GM19438 (cell line): ENCODE data around the gene CHRNA1.

Source experiments
- ATAC-seq: cut with Tn5 transposase; IDR thresholded peaks from one replicate; pipeline ENCODE4 v1.9.1; 2021; ENCODE audit warnings: low read depth; ENCODE audit not compliant: unreplicated experiment

Gene CHRNA1

DNA sequence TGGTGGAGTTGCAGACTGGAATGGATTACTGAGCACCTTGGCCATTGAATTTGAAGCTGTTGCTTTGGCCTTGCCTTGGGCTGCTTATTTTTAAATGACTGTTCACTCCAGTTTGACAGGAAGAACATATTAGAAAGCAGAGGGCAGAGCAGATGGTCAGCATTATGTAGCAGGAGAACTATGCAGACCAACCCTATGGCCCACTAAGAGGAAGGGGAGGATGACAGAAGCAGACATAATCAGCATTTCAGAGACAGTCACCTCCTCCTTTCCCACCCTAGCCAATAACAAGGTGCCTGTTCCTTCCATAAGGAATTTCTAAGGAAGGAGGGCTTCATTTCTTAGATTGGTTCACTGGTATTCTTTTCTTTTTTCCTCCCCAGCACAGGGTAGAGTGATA is 2.4 kb downstream of the CHRNA1 start:
- ATAC-seq: no peak

DNA sequence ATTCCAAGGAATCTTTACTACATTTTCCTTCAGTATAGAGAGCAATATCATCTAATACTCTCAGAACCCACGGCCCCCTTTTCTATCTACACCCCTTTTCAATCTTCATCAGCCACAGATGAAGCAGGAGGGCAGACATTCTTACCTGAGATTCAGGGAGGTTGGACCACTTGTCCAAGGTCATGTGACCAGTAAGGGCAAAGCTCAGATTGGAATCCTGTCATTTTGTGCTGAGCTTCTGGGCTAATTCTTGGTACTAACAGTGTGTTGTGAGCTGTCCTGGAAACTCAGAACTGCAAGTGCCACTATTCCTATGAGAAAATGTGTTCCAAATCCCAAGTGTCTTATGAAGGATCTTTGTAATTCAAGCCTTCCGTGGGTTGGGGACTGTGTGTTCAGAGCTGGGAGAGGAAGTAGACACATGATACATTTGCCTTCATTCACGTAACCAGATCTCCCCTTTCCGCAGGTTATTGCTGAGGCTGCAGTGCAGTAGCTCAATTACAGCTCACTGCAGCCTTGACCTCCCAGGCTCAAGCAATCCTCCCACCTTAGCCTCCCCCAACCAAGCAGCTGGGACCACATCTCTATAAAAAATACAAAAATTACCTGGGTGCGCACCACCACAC is 3.3 kb downstream of the CHRNA1 start:
- ATAC-seq: no peak

DNA sequence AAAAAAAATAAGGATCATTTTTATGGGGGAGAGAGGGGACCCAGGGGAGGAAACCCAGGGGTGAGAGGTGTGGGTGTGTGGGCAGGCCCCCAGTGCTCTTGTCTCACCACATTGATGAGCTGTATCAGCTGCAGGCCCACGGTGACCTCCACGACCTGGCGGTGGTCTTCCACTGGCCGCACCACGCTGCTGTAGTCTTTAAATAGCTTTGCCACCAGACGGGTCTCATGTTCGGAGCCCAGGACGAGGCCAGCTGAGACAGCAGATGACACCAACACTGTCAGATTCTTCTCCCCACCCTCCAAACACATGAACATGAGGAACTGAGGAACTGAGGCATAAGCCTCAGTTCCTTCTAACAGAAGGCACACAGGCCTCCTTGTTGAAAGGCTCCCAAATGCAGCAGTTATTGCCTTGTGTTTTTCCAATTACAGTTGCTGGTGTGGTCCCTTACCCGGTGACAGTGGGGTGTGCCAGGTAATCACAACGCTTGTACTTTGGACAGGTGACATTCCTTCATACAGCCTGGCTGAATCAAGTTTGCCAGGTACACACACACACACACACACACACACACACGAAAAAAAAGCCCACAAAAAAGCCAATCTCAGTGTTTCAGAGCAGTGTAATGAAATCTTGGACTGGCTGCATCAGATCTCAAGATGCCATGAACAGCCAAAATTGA is 4.7 kb downstream of the CHRNA1 start:
- no peak for ATAC-seq

DNA sequence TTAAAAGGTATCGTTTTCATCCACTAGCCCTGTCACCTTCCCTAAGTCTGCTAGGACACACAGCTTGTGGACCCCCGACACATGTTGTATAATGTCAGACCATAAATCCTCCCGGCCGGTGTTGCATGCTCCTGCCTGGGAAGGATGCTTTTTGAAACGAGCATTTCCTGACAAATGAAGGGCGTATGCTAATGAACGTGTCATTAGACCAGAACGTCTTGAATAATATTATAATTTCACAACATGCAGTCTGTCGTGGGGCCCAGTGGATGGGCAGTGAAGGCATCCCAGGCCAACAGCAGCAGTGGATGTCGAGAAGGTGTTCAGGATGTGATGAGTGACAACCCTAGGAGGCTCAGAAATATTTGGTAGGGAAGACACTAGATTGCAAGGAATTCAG is 7.5 kb downstream of the CHRNA1 start:
- ATAC-seq: no peak

DNA sequence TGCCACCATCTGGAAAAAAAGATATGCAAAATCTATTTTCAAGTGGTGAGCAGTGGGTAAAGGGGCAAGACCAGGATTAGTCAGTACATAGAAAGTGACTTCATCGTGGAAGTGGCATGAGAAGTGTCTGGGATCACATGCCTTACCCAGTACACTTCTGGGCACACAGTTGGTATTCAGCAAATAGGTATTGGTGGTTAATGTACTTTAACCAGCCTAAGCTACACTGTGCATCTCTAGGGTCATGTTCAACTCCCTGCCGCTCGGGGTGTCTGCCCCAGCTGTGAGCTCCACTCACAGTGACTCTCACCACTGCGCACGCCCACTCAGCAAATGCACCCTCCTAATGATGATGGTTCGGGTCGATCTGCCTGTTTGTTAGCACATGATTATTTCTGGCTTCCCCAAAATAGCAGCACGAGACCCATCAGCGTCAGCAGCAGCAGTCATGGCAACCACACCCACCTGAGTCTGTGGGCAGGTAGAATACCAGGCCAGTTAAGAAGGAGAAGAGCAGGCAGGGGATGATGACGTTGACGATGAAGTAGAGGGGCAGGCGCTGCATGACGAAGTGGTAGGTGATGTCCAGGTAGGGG is 11.1 kb downstream of the CHRNA1 start:
- peak; percentile 21 for ATAC-seq

DNA sequence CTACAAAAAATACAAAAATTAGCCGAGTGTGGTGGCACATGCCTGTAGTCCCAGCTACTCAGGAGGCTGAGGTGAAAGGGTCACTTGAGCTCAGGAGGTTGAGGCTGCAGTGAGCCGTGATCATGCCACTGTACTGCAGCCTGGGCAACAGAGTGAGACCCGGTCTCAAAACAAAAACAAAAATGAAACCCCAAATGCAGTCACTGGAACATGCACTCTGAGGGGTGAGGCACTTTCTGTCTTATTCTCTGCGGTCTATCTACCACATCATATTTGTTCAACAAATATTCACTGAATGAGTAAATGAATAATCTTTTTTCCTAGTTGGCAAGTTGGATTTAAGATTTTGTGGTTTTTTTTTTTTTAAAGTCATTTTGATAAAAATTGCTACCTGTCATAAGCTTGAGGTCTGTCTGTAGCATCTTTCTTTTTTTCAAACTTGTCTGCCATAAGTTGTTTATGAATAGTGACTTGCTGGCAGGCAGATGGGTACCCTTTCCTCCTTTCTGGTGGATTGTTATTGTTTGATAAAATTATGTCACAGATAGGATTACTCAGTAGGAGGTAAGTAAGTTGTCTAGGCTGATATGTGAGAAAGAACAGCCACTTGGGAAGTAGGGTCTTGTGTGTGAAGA is 11.8 kb downstream of the CHRNA1 start:
- ATAC-seq: peak; percentile 90

DNA sequence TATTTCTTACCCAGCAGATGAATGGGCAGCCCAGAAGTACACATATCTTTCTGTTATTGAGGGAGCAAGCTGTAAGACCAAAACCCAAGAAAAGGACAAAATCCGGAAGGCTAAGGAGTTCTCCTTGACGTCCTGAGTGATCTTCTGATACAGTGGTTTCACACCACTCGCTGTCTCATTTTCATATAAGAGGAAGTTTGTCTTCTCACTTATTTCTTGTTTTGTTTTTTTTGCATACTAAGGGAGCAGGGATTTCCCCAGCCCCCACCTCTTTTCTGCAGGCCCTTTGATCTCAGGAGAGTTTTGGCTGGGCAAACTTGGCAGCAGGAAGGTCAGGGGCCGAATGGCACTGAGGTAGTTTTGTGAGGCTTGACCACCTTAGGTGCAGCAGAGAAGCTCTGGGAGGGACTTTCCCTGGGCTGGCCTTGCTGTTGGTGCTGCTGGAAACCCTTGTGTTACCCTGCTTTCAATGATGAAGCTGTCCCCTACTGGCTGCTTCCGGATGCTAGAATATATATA is 13.3 kb downstream of the CHRNA1 start:
- ATAC-seq: peak; percentile 41

DNA sequence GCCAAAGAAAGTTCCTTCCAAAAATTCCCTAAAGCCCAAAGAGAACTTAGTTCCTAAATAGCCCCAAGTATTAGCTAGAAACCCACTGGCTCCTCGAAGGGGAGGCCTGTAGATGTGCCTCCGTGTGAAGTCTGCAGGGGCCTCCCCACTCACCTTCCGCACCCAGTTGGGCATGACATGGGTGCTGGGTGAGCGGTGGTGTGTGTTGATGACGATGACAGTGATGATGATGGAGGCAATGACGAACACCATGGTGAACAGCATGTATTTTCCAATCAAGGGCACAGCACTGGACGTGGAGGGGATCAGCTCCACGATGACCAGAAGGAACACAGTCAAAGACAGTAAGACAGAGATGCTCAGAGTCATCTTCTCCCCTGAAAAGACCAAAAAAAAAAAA is 14.5 kb downstream of the CHRNA1 start:
- ATAC-seq: no peak

DNA sequence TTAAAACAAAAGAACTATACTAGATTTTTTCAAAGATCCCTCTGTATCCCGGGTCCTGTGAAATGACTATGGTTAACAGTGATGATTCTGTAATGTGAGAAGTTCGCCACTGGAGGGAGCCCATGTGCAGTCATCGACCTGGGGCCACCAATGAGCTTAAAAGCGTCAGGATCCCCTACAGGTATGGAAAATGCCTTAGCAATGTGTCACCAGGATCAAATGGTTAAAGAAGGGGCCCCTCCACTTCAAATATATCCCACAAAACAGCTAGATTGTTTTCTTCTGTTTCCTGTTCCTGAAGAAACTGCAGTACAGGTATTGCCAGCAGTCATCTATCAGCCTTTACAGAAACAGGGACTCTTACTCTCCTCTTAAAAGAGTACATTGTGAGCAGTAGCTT is 15.3 kb downstream of the CHRNA1 start:
- ATAC-seq: no peak

DNA sequence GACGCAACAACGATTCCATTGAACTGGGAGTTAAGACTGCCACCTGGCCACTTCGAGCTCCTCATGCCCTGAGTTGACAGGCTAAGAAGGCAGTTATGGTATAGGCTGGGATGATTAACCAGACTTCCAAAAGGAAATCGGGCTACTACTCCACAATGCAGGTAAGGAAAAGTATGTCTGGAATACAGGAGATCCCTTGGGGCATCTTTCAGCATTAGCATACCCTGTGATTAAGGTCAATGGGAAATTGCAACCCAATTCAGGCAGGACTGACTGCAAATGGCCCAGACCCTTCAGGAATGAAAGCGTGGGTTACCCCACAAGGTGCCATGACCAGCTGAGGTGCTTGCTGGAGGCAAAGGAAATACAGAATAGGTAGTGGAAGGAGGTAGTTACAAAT is 19.1 kb downstream of the CHRNA1 start:
- no peak for ATAC-seq

DNA sequence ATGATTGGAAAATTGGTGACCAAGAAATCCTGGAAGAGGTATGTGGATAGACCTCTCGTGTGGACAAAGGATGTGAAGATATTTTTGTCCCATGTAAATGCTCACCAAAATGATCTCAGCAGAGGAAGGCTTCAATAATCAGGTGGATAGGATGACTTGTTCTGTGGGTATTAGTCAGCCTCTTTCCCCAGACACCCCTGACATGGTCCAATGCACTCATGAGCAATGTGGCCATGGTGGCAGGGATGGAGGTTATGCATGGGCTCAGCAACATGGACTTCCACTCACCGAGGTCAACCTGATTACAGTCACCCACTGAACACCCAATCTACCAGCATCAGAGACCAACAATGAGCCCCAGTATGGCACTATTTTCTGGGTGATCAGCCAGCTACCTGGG is 20.2 kb downstream of the CHRNA1 start:
- ATAC-seq: no peak

DNA sequence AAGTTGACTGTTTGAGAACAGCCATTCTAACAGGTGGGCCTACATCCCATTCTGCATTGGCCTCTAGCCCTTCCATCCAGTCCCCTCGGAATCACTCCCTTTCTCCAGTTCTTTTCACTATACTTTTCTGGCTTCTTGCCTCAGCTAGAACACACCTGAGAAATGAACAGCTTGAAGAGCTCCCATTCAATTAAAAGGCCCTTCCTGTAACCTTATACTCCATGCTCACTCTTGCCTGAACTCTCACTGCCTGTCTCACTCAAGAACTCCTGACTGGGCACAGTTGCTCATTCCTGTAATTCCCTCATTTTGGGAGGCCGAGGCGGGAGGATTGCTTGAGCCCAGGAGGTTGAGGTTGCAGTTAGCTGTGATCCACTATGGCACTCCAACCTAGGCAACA is 23.6 kb downstream of the CHRNA1 start:
- ATAC-seq: no peak

DNA sequence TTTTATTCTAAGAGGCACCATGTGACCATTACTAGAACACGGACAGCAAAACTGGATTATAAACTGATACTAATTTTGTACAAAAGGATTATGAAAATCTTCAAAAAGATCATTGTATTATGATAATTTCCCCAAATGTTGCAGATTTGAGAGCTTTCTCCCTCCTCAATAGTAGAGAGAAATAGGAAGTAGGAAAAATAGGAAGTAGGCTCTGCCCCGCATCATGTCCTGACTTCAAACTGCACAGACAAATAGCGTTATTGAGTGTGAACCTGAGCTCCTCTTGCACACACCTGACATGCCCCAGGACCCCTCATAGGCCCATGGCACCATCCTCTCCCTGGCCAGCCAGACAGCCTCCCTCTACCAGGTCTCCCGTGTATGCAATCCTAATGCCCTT is 25.4 kb downstream of the CHRNA1 start:
- no peak for ATAC-seq

DNA sequence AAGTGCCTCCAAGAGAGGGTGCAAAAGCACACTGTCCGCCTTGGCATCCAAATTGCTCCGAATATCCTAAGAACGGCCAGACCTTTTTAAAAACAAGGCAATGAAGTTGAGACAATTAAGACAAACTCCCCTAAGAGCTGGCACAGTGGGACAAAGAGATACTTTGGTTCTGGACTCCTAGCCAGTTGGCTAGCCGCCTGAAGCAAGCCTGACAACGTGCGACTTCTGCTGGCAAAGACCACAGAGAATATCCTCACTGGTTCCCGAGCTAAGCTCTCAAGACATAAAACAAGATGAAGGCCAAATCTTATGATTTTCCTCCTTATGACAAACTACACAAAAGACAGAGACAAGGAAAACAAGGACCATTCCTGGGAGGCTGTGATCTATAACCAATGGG is 32.7 kb downstream of the CHRNA1 start:
- no peak for ATAC-seq

DNA sequence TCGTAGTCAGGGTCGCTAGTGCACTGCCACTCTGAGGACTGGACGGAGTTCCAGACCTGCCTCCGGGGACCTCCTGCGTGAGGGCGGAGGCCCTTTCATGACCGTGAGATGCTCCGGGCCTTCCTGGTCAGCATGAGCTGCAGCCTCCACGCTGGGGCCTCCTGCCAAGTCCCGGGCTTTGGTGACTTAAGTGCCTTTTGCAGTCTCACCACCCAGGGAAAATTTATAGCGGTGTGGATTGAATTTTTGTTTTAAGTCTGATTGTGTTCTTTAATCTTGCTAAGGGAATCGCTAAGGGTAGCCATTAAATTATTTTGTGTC is 33.6 kb downstream of the CHRNA1 start:
- no peak for ATAC-seq

DNA sequence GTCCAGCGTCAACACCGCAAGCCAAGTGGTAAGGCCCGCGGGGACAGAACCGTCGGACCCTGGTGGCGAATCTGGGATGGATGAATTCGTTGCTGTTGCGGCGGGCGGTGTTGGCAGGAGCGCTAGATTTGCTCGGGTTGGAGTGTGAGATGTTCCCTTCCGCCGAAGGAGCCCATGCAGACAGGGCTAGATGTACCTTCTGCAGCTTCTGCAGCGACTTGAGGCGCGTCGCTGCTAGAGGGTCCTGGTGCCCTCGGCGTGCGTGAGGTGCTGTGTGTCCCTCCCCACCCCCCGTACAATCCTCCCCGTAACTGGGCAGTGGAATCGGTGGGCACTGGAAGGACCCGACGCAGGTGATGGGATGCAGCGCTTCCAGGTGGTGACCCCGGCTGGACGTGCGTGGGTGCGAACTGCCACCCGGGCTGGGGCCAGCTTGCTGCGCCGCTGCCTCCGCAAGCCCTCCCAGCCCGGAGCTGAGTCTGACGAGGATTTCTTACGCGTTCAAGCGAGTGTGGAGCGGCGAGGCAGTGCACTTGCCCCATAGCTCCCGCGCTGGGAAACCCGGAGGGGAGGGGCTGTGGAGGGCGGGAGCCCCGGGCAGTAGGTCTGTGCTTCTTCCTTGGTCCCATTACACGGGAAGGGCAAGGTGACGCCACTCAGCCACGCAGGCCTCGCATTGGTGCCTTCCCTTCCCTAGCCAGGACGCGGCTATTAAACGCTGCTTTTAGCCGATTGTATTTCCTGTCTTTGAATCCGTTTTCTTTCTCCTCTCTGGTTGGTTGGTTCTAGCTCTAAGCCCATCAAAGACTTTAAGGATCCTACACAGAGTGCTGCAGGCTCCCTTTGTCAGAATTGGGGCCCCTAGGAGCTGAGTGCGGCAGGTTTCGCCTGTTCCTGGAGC is 34.2 kb downstream of the CHRNA1 start:
- ATAC-seq: no peak

DNA sequence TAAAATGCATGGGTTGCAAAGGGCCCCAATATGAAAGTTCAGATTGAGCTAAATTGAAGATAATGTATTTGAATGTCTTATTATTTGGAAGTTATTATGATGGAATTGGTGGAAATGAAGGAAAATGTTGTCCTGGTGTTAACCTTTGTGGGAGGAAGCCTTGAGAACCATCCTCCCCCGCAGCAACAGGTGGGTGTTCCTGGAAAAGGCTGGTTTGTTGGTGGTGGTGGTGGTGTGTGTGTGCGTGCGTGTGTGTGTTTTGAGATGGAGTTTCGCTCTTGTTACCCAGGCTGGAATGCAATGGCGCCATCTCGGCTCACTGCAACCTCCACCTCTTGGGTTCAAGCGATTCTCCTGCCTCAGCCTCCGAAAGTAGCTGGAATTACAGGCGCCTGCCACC is 36.2 kb downstream of the CHRNA1 start:
- no peak for ATAC-seq

DNA sequence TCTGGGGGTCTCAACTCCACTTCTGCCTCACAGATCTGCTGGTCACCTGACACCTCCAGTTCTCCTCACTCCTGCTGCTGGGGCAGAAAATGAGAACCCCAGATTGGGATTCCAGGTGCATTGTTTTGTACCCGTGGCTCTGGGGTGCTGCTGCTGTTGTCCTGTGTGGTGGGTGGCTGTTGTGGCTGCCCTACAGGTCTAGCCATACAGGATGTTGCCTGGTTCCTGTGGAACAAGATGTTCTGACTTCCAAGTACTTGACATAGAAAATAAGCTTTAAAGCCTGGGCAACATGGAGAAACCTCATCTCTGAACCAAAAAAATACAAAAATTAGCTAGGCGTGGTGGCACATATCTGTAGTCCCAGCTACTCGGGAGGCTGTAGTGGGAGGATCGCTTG is 38.1 kb downstream of the CHRNA1 start:
- no peak for ATAC-seq

DNA sequence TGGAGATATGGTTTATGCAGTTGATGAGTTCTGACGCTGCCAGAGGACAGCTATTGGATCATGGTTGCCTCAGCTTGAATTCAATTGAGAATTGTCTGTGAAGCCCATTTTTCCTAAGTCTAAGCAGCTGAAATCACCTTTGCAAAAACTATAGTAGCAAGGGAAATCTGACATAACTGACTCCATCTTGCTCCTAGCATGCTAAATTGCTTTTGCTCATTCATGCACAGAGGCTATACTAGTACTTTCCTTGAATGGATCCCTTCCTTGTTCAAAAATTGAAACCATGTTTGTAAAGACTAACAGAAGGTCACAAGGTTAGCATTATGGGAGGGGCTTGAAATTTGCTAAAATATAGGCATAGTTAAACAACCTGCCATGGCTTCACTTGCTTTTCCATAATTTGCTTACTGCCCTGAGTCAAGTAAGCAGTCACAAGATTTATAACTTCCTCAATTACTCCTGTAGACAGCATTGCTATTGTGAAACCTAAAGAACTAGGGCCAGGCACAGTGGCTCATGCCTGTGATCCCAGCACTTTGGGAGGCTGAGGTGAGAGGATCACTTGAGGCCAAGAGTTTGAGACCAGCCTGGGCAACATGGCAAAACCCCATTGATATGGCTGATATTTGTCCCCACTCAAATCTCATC is 41.2 kb downstream of the CHRNA1 start:
- no peak for ATAC-seq

DNA sequence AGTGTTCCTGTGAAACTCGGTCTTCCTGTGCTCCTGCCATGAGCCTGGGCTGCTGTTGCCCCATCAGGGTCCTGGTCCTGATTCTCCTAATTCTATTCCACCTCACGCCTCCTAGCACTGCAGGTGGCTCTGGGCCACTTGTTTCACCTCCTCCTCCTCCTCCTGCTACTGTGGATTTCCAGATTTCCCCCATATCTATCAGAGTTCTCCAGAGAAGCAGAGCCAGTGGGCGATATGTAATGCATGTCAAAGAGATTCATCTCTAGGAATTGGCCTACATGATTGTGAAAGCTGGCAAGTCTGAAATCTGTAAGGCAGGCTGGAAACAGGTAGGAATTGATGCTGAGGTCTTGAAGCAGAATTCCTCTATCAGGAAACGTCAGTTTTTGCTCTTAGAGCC is 45.3 kb downstream of the CHRNA1 start:
- ATAC-seq: no peak
